RPMI8226 (cell line): ENCODE results near the gene NACAD.
"Not testable (repeated sequence)": the region's sequence is repeated elsewhere in the genome, so short reads cannot be mapped to it uniquely, and the experiment has no call there.

Source experiments
- DNase-seq: peaks from one replicate; pipeline ENCODE4 v3.0.0-alpha.2; 2015

NACAD gene

DNA sequence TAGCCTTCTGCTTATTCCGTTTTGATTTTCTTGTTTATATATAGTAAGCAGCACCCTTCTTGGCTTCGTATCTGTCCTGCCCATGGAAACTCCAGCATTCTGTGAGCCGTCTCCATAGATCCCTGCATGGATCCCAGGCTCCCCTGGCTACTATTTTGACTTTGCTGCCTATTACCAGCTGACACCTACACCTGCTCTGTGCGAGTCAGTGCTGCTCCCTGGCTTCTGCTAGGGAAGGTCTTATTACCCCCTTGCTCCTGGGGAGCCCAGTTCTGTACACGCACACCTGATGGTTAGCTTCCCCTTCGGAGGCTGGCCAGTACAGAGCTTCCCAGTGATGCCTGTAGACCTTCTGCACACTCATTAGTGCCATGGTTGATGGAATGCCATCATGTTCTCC lies 35.4 kb downstream of the NACAD start:
- DNase-seq, result no peak

DNA sequence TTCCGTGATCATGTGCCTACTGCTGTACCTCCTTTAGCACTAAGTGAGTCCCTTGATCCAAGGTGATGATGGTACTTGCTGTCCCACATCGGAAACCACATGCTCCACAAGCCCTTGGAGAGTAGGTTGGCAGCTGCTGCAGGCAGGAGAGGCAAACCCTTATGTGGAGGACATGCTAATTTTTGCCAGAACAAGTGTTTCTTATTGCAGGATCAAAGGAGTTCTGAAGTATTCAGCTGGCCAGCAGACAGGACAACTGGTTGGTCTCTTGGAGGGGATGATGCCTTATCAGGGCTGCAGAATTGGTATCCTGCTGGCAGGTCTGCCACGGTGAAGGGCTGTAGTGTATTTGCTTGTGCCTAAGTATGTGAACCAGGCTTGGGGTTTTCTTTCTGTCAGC lies 36.8 kb downstream of the NACAD start:
- DNase-seq, result no peak

DNA sequence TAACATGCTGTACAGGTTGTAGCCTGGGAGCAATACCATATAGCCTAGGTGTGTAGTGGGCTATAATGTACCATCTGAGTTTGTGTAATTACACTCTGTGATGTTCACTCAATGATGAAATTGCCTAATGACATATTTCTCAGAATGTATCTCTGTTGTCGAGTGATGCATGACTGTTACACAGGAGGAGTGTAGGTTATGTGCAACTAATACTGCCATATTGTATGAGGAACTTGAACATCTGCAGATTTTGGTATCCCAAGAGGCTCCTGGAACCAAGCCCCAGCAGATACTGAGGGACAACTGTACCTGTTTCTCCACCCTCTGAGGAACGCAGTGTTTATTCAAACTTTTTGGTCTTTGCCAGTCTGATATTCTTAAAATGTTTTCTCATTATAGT lies 38.6 kb downstream of the NACAD start:
- DNase-seq, result no peak

DNA sequence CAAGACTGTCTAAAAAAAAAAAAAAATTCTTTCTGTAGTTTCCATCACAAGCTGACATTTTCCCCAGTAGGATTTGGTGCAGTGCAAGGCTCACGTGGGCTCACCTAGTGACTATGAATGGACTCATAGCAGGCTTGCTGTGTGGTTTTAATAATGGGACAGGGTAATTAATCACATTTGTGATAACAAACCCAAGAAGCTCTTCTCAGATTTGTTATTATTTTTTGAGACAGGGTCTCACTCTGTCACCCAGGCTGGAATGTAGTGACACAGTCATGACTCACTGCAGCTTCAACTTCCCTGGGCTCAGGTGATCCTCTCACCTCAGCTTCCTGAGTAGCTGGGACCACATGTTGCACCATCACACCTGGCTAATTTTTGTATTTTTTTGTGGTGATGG lies 40.0 kb downstream of the NACAD start:
- DNase-seq, result no peak

DNA sequence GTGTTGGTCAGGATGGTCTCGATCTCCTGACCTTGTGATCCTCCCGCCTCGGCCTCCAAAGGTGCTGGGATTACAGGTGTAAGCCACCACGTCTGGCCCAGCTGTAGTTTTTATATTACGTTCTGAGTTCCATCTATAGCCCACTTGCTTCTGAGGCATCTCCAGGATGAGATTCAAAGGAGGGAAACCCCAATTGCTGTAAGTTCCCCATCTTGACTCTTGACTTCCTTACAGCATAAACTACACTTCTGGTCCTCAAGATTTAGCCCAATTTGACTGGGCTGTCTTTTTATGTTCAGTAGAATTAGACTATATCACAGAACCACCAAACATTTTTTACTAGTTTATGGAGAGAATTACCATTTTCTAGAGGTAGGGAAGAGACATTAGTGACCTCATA lies 44.4 kb downstream of the NACAD start:
- no peak for DNase-seq

DNA sequence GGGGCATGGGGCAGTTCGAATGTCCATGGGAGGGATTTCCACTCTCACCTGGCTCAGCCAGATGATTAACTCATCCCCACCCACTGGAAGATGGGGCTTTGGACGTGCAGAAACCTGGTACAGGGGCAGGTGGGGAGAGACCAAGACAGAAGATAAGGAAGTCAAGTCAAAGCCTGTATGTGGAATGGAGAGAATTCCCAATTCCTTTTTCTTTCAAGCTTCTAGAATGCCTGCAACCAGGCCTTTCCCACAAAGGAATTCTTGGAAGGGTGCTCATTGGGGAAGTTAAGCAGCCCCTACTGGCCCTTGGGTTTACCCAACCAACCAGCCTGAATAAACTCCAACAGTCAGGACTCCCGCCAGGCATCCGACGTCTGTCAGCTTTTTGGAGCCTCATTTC lies 49.7 kb downstream of the NACAD start:
- no peak for DNase-seq

DNA sequence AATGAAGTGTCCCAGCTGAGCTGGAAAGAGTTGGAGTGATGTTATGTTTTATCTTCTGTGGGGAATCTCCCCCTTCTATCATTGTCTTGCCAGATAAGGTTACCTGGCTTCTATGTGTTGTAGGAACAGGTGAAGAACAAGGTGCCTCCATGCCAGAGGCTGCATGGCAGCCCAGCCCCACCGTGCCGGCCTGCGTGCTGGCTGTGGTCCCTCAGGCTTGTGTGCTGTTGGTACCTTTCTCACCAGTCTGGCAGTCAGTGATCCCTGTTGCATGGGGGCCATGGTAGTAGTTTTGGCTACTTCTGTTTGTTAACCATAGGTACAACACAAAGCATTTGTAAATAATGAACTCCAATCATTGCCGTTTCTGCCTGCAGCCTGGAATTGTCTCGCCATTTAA lies 50.9 kb downstream of the NACAD start:
- no peak for DNase-seq

DNA sequence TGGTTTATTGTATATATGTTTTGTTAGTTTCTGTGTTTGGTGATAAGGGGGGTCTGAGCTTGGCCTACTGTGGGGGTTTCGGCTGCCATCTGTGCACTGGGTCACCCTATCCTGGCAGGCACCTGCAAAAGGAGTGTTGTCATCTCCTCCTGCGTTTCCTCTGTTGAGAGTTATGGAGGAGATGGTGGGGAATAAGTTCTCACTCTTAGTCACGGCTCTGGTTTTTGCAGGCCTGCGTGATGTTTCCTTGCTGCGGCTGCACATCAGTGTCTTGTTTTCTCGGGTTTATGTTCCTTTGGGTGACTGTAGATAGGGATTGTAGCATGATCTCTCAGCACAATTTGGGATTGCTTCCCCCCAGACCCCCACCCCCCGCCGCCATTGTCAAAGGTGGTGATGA lies 52.0 kb downstream of the NACAD start:
- DNase-seq, result no peak

DNA sequence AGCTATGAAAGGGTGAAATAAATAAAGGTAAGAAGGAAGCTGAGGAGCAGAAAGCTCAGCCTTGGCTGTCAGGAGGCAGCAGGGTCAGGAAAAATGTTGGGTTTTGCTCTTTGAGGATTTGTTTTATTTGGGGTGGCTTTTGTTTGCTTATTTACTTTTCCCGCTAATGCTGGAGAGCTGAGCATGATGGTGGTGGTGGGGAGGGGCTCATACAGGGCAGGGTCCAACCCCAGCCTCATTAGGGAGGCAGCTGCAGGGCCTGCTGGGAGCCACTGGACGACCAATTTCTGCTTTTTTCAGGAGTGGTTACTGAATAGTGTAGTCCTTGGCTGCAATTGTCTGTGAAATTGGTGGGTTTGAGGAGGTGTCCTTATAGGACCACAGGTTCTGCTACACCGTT lies 52.5 kb downstream of the NACAD start:
- DNase-seq, result no peak

DNA sequence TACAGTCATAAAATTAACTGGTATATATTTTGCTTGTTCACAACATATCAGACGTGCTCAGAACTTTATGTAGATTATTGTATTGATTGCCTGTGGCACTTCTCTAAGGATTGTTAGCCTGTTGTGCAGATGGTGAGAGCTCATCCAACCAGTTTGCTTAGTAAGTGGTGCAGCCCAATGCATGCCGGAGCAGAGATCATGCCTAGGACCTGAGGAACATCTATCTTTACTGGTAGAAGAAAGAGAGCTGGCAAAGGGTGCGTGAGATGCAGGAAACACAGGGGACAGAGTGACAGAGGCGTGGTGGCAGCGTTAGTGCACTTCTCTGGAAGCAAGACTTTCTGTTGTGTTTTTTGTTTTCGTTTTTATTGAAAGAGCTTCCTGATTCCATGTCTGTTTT lies 52.9 kb downstream of the NACAD start:
- no peak for DNase-seq

DNA sequence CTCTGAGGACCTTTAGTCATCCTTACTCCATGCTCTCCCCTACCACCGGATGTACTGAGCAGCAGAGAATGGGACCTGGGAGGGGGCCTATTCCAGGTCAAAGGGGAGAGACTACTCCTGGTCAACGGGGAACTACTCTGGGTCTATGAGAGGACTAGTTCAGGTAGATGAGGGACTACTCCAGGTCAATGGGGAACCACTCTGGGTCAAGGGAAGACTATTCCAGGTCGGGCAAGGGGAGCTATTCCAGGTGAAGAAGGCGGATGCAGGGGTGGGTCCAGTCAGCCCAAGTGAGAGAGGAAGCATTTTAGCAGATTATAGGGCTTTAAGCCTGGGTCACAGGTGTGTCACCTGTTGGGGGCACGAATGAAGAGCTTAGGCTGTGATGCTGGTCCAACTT lies 53.4 kb downstream of the NACAD start:
- DNase-seq, result no peak

DNA sequence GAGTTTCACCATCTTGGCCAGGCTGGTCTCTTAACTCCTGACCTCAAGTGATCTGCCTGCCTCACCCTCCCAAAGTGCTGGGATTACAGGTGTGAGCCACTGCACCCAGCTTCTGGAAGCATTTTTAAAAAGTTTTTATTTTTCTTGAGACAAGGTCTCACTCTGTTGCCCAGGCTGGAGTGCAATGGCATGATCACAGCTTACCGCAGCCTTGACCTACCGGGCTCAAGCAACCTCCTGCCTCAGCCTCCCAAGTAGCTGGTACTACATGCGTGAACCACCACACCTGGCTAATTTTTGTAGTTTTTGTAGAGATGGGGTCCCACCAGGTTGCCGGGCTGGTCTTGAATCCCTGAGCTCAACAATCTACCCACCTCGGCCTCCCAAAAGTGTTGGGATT lies 54.1 kb downstream of the NACAD start:
- DNase-seq, result not testable (repeated sequence)

DNA sequence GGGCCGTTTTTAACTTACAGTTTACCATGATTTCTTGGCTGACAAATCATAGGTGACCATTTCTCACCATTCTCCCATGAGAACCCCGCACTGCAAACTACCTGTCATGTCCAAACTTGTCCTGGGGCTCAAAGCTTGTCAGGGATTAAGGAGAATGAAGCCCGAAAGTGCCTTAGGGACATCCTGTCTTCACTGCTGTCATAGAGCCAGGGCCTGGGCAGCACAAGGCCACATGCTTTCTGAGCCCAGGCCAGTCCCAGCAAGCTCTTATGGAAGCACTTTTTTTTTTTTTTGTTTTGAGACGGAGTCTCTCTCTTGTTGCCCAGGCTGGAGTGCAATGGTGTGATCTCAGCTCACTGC lies 54.9 kb downstream of the NACAD start:
- DNase-seq, result no peak

DNA sequence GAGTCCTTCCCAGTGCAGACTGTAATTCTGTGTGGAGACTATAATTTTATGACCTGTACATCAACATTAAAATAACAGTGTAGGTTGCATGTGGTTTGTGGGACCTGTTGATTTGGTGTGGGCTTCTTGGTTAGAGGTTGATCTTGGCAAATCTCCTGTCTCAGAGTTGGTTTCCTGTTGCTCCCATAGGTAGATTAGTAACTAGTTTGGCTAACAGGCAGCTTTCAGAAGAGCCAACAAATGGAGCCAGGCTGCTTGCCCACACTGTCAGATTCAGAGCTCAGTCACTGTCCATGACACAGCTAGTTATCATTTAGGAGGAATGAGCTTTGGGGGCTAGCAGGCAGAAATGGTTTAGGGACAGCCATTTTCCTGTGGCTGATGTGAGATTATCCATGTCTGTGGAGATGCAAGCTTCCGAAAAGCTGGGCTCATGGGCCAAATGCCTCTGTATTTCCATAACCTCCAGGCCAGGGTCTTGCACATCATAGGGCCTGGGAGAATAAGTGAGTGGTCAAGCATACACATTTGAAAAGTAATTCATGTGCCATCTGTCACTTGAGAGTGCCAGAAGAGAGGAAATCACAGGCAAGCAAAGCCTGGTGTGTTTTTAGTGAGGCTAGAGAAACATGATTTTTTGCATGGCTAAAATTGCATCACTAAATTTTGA lies 55.4 kb downstream of the NACAD start:
- DNase-seq, result no peak

DNA sequence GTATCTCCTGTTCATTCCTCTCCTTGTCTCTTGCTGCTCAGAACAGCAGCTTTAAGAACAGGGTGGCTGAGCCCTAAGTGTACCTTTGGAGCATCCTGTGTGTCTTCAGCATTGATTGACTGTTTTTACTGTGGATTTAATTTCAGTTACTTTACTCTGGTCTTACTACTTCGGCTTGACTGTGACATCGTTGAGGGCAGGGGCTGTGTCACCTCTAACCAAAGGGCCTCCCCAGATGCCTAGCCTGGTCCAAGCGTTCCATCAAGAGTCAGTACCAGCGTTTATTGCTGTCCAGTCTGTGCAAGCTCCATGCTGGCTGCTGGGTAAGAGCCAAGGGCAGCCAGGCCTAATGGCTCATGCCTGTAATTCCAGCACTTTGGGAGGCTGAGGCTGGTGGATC lies 56.3 kb downstream of the NACAD start:
- DNase-seq, result no peak

DNA sequence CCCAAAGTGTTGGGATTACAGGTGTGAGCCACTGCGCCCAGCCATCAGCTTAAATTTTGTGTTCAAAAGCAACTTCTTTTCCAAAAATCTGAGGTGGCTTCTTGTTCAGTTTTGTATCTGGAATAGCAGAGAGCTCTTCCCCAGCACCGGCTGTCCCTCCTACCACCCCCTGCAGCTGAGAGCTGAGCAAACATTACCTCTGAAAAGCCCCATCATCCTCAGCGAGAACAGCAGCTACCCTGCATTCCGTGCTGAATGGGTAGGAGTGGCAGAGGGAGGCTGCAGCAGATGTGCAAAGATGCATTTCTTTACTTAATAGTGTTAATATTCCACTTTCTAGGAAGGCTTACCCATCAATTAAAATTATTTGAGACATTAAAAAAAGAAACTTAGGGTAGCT lies 56.9 kb downstream of the NACAD start:
- no peak for DNase-seq
